ENCODE data around the gene SLX4IP.
A peak's percentile ranks its signal among the peaks of the same experiment; 100 is the strongest.

- TF ChIP-seq CTCF (IDR thresholded peaks at IDR 0.05), result peak; percentile 62 to 92 (median 84)
- TF ChIP-seq POLR2A (IDR thresholded peaks at IDR 0.05), result no peak
Measured at GRCh38 chr20:10553326-10553984, 118.3 kb downstream of the SLX4IP start.

All from esophagus squamous epithelium (tissue), 4 donors.